K562 (cell line): ENCODE measurements around the gene LAMA3. TPM values are rescaled to one million over a fixed set of nuclear protein-coding genes. Genes with fewer than 3 reads are reported as not detected.

ENCODE experiments used
- ATAC-seq: fragments of 200-7000 bp; cut with Tn5 transposase; 3 replicates; pipeline ENCODE4 v1.9.1; 2020; ENCODE audit warnings: moderate library complexity
- BruUV-seq: library from RNA; stranded (reverse); fragments of 400-500 nt; replicated peaks from 2 replicates; lab custom pipeline; 2021; lab: Mats Ljungman, UMichigan
- CTCF ChIA-PET: fragments of 300-600 bp; formaldehyde crosslinking; extraction: SDS; loops from one replicate; lab custom pipeline; 2021; ENCODE audit warnings: low intra/inter-chr PET ratio; lab: Yijun Ruan, JAX
- POLR2A ChIA-PET: fragments of 300-600, 350-650 bp; sonication (Branson Sonifier 250); formaldehyde crosslinking; extraction: SDS; loops from one replicate; lab custom pipeline; 2021; ENCODE audit warnings: antibody characterized with exemption, inconsistent platforms; lab: Yijun Ruan, JAX
- DNase-seq, 4 experiments: peaks; one replicate each; pipeline versions ENCODE4 v3.0.0 to v3.0.0-alpha.2; 2011 to 2018; ENCODE audit warnings: low spot score in 3 of 4, mixed read lengths in 3 of 4; ENCODE audit errors: extremely low read depth in 1 of 4
- FAIRE-seq: peaks from 2 replicates; lab custom pipeline; 2011; peaks lifted over from hg19 to GRCh38; lab: Jason Lieb, UNC
- H2AFZ ChIP-seq: 2 replicates; pipeline ENCODE4 v1.6.0; 2011; ENCODE audit warnings: low read depth, low read length, control low read depth, inconsistent platforms
- H3K27ac ChIP-seq: fragments of 200-600 bp; 3 replicates; pipeline ENCODE4 v1.8.0; 2011; ENCODE audit warnings: low read depth, mild to moderate bottlenecking, control low read depth, inconsistent platforms, low read length, moderate library complexity, mixed read lengths; ENCODE audit errors: extremely low read depth
- H3K27me3 ChIP-seq, 2 experiments: fragments of 300-600 bp in 1 of 2; 2 replicates in 1 of 2; 3 replicates in 1 of 2; pipeline versions ENCODE4 v1.6.0 to v1.8.0; 2011; ENCODE audit warnings: inconsistent platforms in 2 of 2, low read length in 2 of 2, mild to moderate bottlenecking in 1 of 2, mixed read lengths in 1 of 2, moderate library complexity in 1 of 2; ENCODE audit not compliant: control insufficient read depth in 2 of 2, insufficient read depth in 2 of 2
- H3K36me3 ChIP-seq: fragments of 300-600 bp; 3 replicates; pipeline ENCODE4 v1.8.0; 2011; ENCODE audit warnings: mild to moderate bottlenecking, low read length, inconsistent platforms; ENCODE audit not compliant: control insufficient read depth, insufficient read depth
- H3K4me1 ChIP-seq, 2 experiments: fragments of 200-600 bp in 1 of 2; replicated peaks in 1 of 2; 2 replicates in 1 of 2; 3 replicates in 1 of 2; pipeline versions ENCODE4 v1.5.1 to v1.8.0; 2011; ENCODE audit warnings: inconsistent platforms in 2 of 2, low read length in 2 of 2, mild to moderate bottlenecking in 1 of 2, mixed read lengths in 1 of 2, moderate library complexity in 1 of 2; ENCODE audit not compliant: control insufficient read depth in 2 of 2, insufficient read depth in 2 of 2
- H3K4me2 ChIP-seq: 2 replicates; pipeline ENCODE4 v1.6.1; 2011; ENCODE audit warnings: low read length, control low read depth, inconsistent platforms, mixed read lengths; ENCODE audit not compliant: insufficient read depth
- H3K4me3 ChIP-seq: fragments of 200-600 bp; sonication (generic), shearing (Covaris generic); 2 replicates; pipeline ENCODE4 v1.5.1; 2016; ENCODE audit warnings: control low read depth, inconsistent platforms
- H3K79me2 ChIP-seq: fragments of 200-600 bp; 3 replicates; pipeline ENCODE4 v1.8.0; 2011; ENCODE audit warnings: low read length, inconsistent platforms; ENCODE audit not compliant: control insufficient read depth, insufficient read depth
- H3K9ac ChIP-seq, 2 experiments: 2 replicates each; pipeline versions ENCODE4 v1.6.0 to v1.6.1; 2011; ENCODE audit warnings: low read depth in 2 of 2, low read length in 2 of 2, control low read depth in 1 of 2, inconsistent platforms in 1 of 2, mild to moderate bottlenecking in 1 of 2, mixed read lengths in 1 of 2; ENCODE audit not compliant: insufficient read depth in 1 of 2
- H3K9me1 ChIP-seq: one replicate; pipeline ENCODE4 v1.6.0; 2011; ENCODE audit warnings: inconsistent platforms, mild to moderate bottlenecking, low read length, moderate library complexity; ENCODE audit not compliant: control insufficient read depth, insufficient read depth
- H3K9me3 ChIP-seq: replicated peaks from 2 replicates; pipeline ENCODE4 v1.5.1; 2011; ENCODE audit warnings: low read depth, low read length, inconsistent platforms; ENCODE audit not compliant: control insufficient read depth, insufficient read depth
- H4K20me1 ChIP-seq: replicated peaks from 2 replicates; pipeline ENCODE4 v1.6.1; 2011; ENCODE audit warnings: low read length, inconsistent platforms, mixed read lengths; ENCODE audit not compliant: control insufficient read depth, insufficient read depth
- CBFB ChIP-seq: sonication (generic); formaldehyde crosslinking; IDR thresholded peaks from 2 replicates; pipeline ENCODE4 v1.4.0; 2020; ENCODE audit warnings: mild to moderate bottlenecking, missing genetic modification reagents
- CEBPZ ChIP-seq: fragments of 150-350 bp; IDR thresholded peaks from 2 replicates; pipeline ENCODE4 v1.6.1; 2014; ENCODE audit warnings: low read depth, mild to moderate bottlenecking, low read length, borderline replicate concordance
- ERF ChIP-seq: fragments of 450-650 bp; formaldehyde crosslinking; IDR thresholded peaks from 2 replicates; pipeline ENCODE4 v1.4.0; 2020; ENCODE audit warnings: mild to moderate bottlenecking, mixed read lengths
- FOXA3 ChIP-seq, 2 experiments: fragments of 450-650 bp in 1 of 2; sonication (generic) in 1 of 2; formaldehyde crosslinking; IDR thresholded peaks in 1 of 2; conservative IDR thresholded peaks in 1 of 2; 2 replicates each; pipeline versions ENCODE4 v1.4.0 to v1.8.0; 2020 to 2022; ENCODE audit warnings: mild to moderate bottlenecking in 2 of 2, missing genetic modification reagents in 1 of 2
- GABPB1 ChIP-seq: sonication (generic); formaldehyde crosslinking; IDR thresholded peaks from 2 replicates; pipeline ENCODE4 v1.8.0; 2022; ENCODE audit warnings: mild to moderate bottlenecking, missing genetic modification reagents
- HSF4 ChIP-seq: fragments of 250-450 bp; sonication (Bioruptor Pico); IDR thresholded peaks from 2 replicates; pipeline ENCODE4 v2.1.2; 2022; ENCODE audit warnings: mild to moderate bottlenecking, moderate library complexity, borderline replicate concordance
- JUND ChIP-seq, 2 experiments: IDR thresholded peaks; 2 replicates in 1 of 2; 3 replicates in 1 of 2; pipeline ENCODE4 v1.6.1; 2011; ENCODE audit warnings: borderline replicate concordance in 2 of 2, low read depth in 2 of 2, low read length in 2 of 2, improper control_type of control experiment in 1 of 2, missing biosample characterization in 1 of 2, missing genetic modification characterization in 1 of 2, missing genetic modification reagents in 1 of 2
- POLR2H ChIP-seq: IDR thresholded peaks from 2 replicates; pipeline ENCODE4 v1.6.1; 2016; ENCODE audit warnings: missing genetic modification characterization, low read depth, mild to moderate bottlenecking, control low read depth, missing compliant biosample characterization, moderate library complexity
- SAP30 ChIP-seq: fragments of 200-600 bp; sonication (generic); IDR thresholded peaks from 2 replicates; pipeline ENCODE4 v1.6.1; 2012; ENCODE audit warnings: borderline replicate concordance, low read depth, mild to moderate bottlenecking, moderate library complexity, low read length, control low read depth, inconsistent platforms; ENCODE audit not compliant: insufficient read depth, poor library complexity, severe bottlenecking
- TAL1 ChIP-seq: fragments of 450-650 bp; IDR thresholded peaks from 2 replicates; pipeline ENCODE4 v1.6.1; 2016; ENCODE audit warnings: mild to moderate bottlenecking
- THAP7 ChIP-seq: fragments of 250-450 bp; sonication (Bioruptor Pico); IDR thresholded peaks from 2 replicates; pipeline ENCODE4 v1.5.0; 2021
- UBTF ChIP-seq, 2 experiments: IDR thresholded peaks; 2 replicates each; pipeline ENCODE4 v1.6.1; 2012; ENCODE audit warnings: improper control_type of control experiment in 2 of 2, low read depth in 2 of 2, low read length in 2 of 2, borderline replicate concordance in 1 of 2
- YBX1 ChIP-seq: fragments of 450-650 bp; IDR thresholded peaks from 2 replicates; pipeline ENCODE4 v1.7.1; 2016; ENCODE audit warnings: mild to moderate bottlenecking
- ZNF175 ChIP-seq: fragments of 200-800 bp; sonication (Bioruptor generic); IDR thresholded peaks from 2 replicates; pipeline ENCODE4 v1.6.1; 2016; ENCODE audit warnings: low read depth, mild to moderate bottlenecking, missing genetic modification characterization, missing compliant biosample characterization
- ZNF57 ChIP-seq: fragments of 450-650 bp; formaldehyde crosslinking; IDR thresholded peaks from 2 replicates; pipeline ENCODE4 v1.4.0; 2020; ENCODE audit warnings: mild to moderate bottlenecking, moderate library complexity
- WGBS: fragments of 100-300 bp; shearing (Covaris generic); methylation state at CpG from one replicate; pipeline ENCODE4 v1.1.6; 2016; ENCODE audit warnings: low coverage, mixed read lengths; ENCODE audit not compliant: insufficient coverage; ENCODE audit errors: missing lambda C conversion rate; 5-methylcytosine and 5-hydroxymethylcytosine counted together
- in situ Hi-C: fragments of 300-500 bp; cut with MboI; formaldehyde crosslinking; loops from 4 replicates; pipeline ENCODE4 v1.15.0; 2018; ENCODE audit warnings: inconsistent platforms, mixed read lengths
- intact Hi-C: fragments of 100-400 bp; cut with micrococcal nuclease; formaldehyde crosslinking; loops from 2 replicates; pipeline ENCODE4 v1.14.2; 2022
- polyA plus RNA-seq, 8 experiments: library from polyadenylated mRNA; depleted of rRNA in 4 of 8; stranded (reverse) in 5 of 8; unstranded in 3 of 8; fragments of >200 nt; fragmentation: Nextera tagmentation in 2 of 8; fragmentation: Illumina TruSeq in 1 of 8; extraction: Ambion mirVana in 2 of 8; extraction: Trizol in 1 of 8; gene quantifications; 2 replicates each; pipeline versions ENCODE4 v1.2.1 to v1.2.3, GENCODE V29; 2011 to 2014; ENCODE audit warnings: inconsistent platforms in 1 of 8, missing spikeins in 1 of 8
- total RNA-seq, 7 experiments: library from RNA; depleted of rRNA in 6 of 7; stranded (reverse); fragments of >200 nt in 6 of 7; fragmentation: Illumina TruSeq in 2 of 7; extraction: Trizol in 2 of 7; gene quantifications; 2 replicates each; pipeline versions ENCODE4 v1.2.1 to v1.2.3, GENCODE V29; 2011 to 2021; ENCODE audit warnings: low replicate concordance in 1 of 7

The LAMA3 gene
- total and polyA plus RNA-seq, 9 of the 15 experiments (the other 6 are each of a cell fraction or from before 2014, with no cell fraction given) = 0.07 TPM; not detected in 8

- ATAC-seq (no peak), FAIRE-seq (no peak)
- ChIA-PET POLR2A (interaction anchor here (0.6 to 1.4 kb wide), 2 partner anchors 112 to 113 kb away, joined by 3 read pairs; no protein-coding TSS in a partner anchor), CTCF (no interaction called here)
- Histone ChIP-seq H3K4me2 (no peak overlapping the region), H2AFZ (no peak overlapping the region), H3K4me1 (no peaks in the 10 kb centered on the region), H3K9me3 (no peaks in the 10 kb centered on the region), H4K20me1 (no peaks in the 10 kb centered on the region), H3K27ac (no peak overlapping the region)
- BruUV-seq = no TSS peak
- intact Hi-C loops = loop anchor here (5.0 kb wide), 1 partner anchor 313 kb away; the partner anchor contains the start of gene RMC1
- no peak for TF ChIP-seq SAP30
- TF ChIP-seq CEBPZ = no peak
- no peak for TF ChIP-seq JUND (IDR thresholded peaks at IDR 0.05; ENCODE audit: borderline replicate concordance, low read depth, low read length)
- no peak for TF ChIP-seq JUND (tag; IDR thresholded peaks at IDR 0.05; ENCODE audit: borderline replicate concordance, low read depth, low read length)
- TF ChIP-seq THAP7 (CRISPR knock-in tag) = no peak
- TF ChIP-seq CBFB (CRISPR knock-in tag) = no peak
- no peak for TF ChIP-seq GABPB1 (CRISPR knock-in tag)
- TF ChIP-seq ERF = no peak
- no peak for TF ChIP-seq POLR2H (tag)
- no peak for TF ChIP-seq FOXA3 (CRISPR knock-in tag; conservative IDR thresholded peaks at IDR 0.05 in 1 of 2, IDR thresholded peaks at IDR 0.05 in 1 of 2)
- no peak for TF ChIP-seq ZNF175
- TF ChIP-seq HSF4 (CRISPR knock-in tag) = no peak
- no peak for TF ChIP-seq ZNF57 (CRISPR knock-in tag)
- TF ChIP-seq UBTF (IDR thresholded peaks at IDR 0.05; ENCODE audit: borderline replicate concordance in 1 of 2, low read depth in 2 of 2, low read length in 2 of 2) = no peak
- no peak for TF ChIP-seq TAL1
- TF ChIP-seq YBX1 = no peak
- TF ChIP-seq, all 486 proteins: peak for 0
- no peaks in the 10 kb centered on the region for H3K36me3 ChIP-seq
- no peak for DNase-seq
- no peak overlapping the region for H3K4me3 ChIP-seq
- no peak overlapping the region for H3K9ac ChIP-seq
- in situ Hi-C loops = no loop called here
- no peaks in the 10 kb centered on the region for H3K79me2 ChIP-seq
- H3K9me1 ChIP-seq = no peaks in the 10 kb centered on the region
- 4% methylated on average over 7 of the region's 7 CpGs for WGBS
- H3K27me3 ChIP-seq = peaks cover 0 to 21% of the 10 kb centered on the region in 2 experiments; a peak in 3 of 5 replicates
These were observed 125.8 kb downstream of the LAMA3 start for GRCh38 chr18:23814991-23815614.
